GM23338 (cell line): ENCODE results near the gene NHERF1.

ENCODE experiments used
- CREB1 ChIP-seq: fragments of 250-450 bp; sonication (Bioruptor Pico); IDR thresholded peaks from 2 replicates; pipeline ENCODE4 v1.5.0; 2020; ENCODE audit warnings: low read depth, mild to moderate bottlenecking, moderate library complexity
- EZH2 ChIP-seq: fragments of 200-600 bp; sonication (generic); IDR thresholded peaks from one replicate; pipeline ENCODE4 v1.8.0; 2017; ENCODE audit warnings: antibody characterized with exemption, mild to moderate bottlenecking, low read depth; ENCODE audit not compliant: unreplicated experiment
- EZH2phosphoT487 ChIP-seq: fragments of 200-600 bp; sonication (generic); IDR thresholded peaks from one replicate; pipeline ENCODE4 v1.8.1; 2018; ENCODE audit warnings: antibody characterized with exemption; ENCODE audit not compliant: unreplicated experiment
- JUNB ChIP-seq: IDR thresholded peaks from one replicate; pipeline ENCODE4 v1.6.1; 2016; ENCODE audit warnings: antibody characterized with exemption; ENCODE audit not compliant: unreplicated experiment
- NANOG ChIP-seq: IDR thresholded peaks from 2 replicates; pipeline ENCODE4 v1.6.1; 2016; ENCODE audit warnings: antibody characterized with exemption, borderline replicate concordance
- POLR2AphosphoS5 ChIP-seq: IDR thresholded peaks from 2 replicates; pipeline ENCODE4 v1.6.1; 2016; ENCODE audit warnings: antibody characterized with exemption, low read depth
- ZNF114 ChIP-seq: fragments of 250-450 bp; sonication (Bioruptor Pico); IDR thresholded peaks from 2 replicates; pipeline ENCODE4 v1.5.0; 2020; ENCODE audit warnings: mild to moderate bottlenecking, moderate library complexity
- ZNF331 ChIP-seq: fragments of 250-450 bp; sonication (Bioruptor Pico); IDR thresholded peaks from 2 replicates; pipeline ENCODE4 v1.5.0; 2020; ENCODE audit warnings: low read depth, mild to moderate bottlenecking, moderate library complexity
- TF ChIP-seq, protein P1 (sequence below), 2 experiments: fragments of 200-600 bp in 1 of 2; sonication (generic) in 1 of 2; conservative IDR thresholded peaks; 2 replicates each; pipeline versions ENCODE4 v1.5.1 to v1.6.1; 2016 to 2017; ENCODE audit warnings: antibody characterized with exemption in 2 of 2, low read depth in 2 of 2, mild to moderate bottlenecking in 2 of 2, moderate library complexity in 1 of 2
- TF ChIP-seq, protein P2 (sequence below): IDR thresholded peaks from one replicate; pipeline ENCODE4 v1.6.1; 2018; ENCODE audit warnings: antibody characterized with exemption; ENCODE audit not compliant: unreplicated experiment
- TF ChIP-seq, protein P3 (sequence below): IDR thresholded peaks from 2 replicates; pipeline ENCODE4 v1.6.1; 2016; ENCODE audit warnings: antibody characterized with exemption
- TF ChIP-seq, protein P4 (sequence below): fragments of 250-450 bp; sonication (Bioruptor Pico); IDR thresholded peaks from 2 replicates; pipeline ENCODE4 v1.5.0; 2020; ENCODE audit warnings: mild to moderate bottlenecking, moderate library complexity

DNA sequence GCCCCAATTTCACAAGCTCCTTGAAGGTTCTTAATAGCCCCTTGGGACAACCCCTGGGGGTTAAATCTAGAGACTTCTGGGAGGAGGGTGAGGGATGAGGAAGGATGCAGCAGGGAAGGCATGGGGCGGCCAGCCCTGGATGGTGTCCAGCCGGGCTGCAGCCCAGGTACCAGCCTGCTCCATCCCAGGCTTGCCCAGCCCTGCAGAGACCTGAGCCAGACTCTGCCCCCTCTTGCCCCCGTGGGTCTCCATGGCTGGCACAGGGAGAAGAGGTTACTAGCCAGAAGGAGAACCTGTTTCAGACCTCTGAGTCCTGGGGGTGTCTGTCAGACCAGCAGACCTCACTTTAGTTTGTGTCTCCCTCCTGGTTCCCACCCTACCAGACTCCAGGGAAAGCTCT lies 8.5 kb downstream of the NHERF1 start:
- TF ChIP-seq, protein P1, sequence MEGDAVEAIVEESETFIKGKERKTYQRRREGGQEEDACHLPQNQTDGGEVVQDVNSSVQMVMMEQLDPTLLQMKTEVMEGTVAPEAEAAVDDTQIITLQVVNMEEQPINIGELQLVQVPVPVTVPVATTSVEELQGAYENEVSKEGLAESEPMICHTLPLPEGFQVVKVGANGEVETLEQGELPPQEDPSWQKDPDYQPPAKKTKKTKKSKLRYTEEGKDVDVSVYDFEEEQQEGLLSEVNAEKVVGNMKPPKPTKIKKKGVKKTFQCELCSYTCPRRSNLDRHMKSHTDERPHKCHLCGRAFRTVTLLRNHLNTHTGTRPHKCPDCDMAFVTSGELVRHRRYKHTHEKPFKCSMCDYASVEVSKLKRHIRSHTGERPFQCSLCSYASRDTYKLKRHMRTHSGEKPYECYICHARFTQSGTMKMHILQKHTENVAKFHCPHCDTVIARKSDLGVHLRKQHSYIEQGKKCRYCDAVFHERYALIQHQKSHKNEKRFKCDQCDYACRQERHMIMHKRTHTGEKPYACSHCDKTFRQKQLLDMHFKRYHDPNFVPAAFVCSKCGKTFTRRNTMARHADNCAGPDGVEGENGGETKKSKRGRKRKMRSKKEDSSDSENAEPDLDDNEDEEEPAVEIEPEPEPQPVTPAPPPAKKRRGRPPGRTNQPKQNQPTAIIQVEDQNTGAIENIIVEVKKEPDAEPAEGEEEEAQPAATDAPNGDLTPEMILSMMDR (conservative IDR thresholded peaks at IDR 0.05; ENCODE audit: low read depth in 2 of 2): no peak
- TF ChIP-seq EZH2 (no peak), POLR2AphosphoS5 (no peak), ZNF114 (no peak), EZH2phosphoT487 (no peak), JUNB (no peak), CREB1 (no peak), ZNF331 (CRISPR knock-in tag) (no peak), NANOG (no peak)
- TF ChIP-seq, protein P2, sequence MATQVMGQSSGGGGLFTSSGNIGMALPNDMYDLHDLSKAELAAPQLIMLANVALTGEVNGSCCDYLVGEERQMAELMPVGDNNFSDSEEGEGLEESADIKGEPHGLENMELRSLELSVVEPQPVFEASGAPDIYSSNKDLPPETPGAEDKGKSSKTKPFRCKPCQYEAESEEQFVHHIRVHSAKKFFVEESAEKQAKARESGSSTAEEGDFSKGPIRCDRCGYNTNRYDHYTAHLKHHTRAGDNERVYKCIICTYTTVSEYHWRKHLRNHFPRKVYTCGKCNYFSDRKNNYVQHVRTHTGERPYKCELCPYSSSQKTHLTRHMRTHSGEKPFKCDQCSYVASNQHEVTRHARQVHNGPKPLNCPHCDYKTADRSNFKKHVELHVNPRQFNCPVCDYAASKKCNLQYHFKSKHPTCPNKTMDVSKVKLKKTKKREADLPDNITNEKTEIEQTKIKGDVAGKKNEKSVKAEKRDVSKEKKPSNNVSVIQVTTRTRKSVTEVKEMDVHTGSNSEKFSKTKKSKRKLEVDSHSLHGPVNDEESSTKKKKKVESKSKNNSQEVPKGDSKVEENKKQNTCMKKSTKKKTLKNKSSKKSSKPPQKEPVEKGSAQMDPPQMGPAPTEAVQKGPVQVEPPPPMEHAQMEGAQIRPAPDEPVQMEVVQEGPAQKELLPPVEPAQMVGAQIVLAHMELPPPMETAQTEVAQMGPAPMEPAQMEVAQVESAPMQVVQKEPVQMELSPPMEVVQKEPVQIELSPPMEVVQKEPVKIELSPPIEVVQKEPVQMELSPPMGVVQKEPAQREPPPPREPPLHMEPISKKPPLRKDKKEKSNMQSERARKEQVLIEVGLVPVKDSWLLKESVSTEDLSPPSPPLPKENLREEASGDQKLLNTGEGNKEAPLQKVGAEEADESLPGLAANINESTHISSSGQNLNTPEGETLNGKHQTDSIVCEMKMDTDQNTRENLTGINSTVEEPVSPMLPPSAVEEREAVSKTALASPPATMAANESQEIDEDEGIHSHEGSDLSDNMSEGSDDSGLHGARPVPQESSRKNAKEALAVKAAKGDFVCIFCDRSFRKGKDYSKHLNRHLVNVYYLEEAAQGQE: no peak
- TF ChIP-seq, protein P3, sequence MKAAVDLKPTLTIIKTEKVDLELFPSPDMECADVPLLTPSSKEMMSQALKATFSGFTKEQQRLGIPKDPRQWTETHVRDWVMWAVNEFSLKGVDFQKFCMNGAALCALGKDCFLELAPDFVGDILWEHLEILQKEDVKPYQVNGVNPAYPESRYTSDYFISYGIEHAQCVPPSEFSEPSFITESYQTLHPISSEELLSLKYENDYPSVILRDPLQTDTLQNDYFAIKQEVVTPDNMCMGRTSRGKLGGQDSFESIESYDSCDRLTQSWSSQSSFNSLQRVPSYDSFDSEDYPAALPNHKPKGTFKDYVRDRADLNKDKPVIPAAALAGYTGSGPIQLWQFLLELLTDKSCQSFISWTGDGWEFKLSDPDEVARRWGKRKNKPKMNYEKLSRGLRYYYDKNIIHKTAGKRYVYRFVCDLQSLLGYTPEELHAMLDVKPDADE: no peak
- TF ChIP-seq, protein P4, sequence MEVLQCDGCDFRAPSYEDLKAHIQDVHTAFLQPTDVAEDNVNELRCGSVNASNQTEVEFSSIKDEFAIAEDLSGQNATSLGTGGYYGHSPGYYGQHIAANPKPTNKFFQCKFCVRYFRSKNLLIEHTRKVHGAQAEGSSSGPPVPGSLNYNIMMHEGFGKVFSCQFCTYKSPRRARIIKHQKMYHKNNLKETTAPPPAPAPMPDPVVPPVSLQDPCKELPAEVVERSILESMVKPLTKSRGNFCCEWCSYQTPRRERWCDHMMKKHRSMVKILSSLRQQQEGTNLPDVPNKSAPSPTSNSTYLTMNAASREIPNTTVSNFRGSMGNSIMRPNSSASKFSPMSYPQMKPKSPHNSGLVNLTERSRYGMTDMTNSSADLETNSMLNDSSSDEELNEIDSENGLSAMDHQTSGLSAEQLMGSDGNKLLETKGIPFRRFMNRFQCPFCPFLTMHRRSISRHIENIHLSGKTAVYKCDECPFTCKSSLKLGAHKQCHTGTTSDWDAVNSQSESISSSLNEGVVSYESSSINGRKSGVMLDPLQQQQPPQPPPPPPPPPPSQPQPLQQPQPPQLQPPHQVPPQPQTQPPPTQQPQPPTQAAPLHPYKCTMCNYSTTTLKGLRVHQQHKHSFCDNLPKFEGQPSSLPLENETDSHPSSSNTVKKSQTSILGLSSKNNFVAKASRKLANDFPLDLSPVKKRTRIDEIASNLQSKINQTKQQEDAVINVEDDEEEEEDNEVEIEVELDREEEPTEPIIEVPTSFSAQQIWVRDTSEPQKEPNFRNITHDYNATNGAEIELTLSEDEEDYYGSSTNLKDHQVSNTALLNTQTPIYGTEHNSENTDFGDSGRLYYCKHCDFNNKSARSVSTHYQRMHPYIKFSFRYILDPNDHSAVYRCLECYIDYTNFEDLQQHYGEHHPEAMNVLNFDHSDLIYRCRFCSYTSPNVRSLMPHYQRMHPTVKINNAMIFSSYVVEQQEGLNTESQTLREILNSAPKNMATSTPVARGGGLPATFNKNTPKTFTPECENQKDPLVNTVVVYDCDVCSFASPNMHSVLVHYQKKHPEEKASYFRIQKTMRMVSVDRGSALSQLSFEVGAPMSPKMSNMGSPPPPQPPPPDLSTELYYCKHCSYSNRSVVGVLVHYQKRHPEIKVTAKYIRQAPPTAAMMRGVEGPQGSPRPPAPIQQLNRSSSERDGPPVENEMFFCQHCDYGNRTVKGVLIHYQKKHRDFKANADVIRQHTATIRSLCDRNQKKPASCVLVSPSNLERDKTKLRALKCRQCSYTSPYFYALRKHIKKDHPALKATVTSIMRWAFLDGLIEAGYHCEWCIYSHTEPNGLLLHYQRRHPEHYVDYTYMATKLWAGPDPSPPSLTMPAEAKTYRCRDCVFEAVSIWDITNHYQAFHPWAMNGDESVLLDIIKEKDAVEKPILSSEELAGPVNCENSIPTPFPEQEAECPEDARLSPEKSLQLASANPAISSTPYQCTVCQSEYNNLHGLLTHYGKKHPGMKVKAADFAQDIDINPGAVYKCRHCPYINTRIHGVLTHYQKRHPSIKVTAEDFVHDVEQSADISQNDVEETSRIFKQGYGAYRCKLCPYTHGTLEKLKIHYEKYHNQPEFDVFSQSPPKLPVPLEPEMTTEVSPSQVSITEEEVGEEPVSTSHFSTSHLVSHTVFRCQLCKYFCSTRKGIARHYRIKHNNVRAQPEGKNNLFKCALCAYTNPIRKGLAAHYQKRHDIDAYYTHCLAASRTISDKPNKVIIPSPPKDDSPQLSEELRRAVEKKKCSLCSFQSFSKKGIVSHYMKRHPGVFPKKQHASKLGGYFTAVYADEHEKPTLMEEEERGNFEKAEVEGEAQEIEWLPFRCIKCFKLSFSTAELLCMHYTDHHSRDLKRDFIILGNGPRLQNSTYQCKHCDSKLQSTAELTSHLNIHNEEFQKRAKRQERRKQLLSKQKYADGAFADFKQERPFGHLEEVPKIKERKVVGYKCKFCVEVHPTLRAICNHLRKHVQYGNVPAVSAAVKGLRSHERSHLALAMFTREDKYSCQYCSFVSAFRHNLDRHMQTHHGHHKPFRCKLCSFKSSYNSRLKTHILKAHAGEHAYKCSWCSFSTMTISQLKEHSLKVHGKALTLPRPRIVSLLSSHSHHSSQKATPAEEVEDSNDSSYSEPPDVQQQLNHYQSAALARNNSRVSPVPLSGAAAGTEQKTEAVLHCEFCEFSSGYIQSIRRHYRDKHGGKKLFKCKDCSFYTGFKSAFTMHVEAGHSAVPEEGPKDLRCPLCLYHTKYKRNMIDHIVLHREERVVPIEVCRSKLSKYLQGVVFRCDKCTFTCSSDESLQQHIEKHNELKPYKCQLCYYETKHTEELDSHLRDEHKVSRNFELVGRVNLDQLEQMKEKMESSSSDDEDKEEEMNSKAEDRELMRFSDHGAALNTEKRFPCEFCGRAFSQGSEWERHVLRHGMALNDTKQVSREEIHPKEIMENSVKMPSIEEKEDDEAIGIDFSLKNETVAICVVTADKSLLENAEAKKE (CRISPR knock-in tag): no peak
